Cortex of kidney (tissue), 1 donor: ENCODE measurements around the gene MRPL41.
"Not testable (repeated sequence)": the region's sequence is repeated elsewhere in the genome, so short reads cannot be mapped to it uniquely, and the experiment has no call there.

Source experiments
- DNase-seq: peaks from one replicate; lab custom pipeline; 2025; lab: John Stamatoyannopoulos, UW

The MRPL41 gene

DNA sequence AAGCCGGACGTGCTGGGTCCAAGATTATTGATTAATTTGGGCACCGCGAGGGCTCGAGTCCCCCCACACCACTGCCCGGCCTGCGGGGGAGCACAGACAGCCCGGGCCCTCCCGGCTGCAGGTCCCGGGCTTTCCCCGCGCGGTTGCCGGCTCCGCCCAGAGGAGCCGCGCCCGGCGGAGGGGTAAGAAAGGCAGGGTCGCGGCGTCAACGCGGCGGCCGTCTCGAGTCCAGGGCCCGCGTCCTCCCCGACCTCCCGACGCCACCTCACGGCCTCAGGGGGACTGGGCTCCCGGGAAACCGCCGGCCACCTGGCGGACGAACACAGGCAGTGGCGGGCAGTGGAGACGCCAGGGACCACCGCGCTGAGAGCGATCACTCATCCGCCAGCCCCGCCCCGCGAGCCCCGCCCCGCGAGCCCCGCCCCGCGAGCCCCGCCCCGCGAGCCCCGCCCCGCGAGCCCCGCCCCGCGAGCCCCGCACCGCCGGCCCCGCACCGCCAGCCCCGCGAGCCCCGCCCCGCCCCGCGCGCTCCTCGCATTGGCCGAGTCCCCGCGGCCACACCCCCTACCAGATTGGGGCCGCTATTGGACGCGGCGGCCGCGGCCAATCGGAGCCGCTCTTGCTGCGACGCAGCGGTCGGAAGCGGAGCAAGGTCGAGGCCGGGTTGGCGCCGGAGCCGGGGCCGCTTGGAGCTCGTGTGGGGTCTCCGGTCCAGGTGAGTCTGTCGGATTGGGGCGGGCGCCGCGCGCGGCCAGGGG is at the start of gene MRPL41:
Gene MRPL41 (plus strand): TSS at position 616 of the 758 bp plus-strand sequence. CDS start 203 bp downstream, outside the sequence.
- DNase-seq, result peak; percentile 63

DNA sequence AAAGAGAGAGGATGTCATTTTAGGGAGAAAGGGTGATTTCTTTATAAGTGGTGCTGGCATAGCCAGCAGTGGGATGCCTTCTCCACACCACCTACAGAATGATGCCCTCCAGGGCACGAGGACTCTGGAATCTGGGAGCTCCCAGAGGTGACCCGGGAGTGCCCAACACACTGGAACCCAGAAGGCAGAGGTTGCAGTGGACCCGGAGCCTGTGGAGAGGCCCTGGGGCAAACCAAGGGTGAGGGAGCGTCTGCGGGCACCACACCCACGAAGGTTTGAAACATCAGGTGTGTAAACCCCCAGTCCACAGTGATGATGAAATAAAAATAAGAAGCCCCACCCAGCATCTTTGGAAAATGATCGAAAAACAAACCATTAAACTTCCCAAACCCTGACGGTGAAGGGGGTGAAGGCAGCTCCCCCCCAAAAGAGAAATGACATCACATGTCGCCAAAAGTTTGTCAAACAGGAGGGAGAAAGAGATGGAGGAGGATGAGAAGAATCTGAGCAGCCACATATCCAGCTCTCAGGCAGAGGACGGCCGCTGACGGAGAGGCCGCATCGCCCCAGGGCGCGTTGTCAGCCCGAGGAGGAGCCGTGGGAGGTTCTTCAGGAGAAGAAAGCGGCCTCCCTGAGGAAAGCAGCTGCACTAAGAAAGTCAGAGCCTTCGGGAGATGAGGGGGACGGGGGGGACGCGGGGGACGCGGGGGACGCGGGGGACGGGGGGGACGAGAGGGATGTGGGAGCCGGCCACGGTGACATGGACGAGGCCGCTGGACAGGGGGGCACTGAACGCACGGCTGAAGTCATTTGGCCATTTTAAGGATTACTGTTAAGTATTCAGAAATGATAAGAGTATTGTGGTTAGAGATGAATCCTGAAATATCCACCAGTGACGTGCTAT is 49.4 kb upstream of the MRPL41 start:
- DNase-seq, result no peak

DNA sequence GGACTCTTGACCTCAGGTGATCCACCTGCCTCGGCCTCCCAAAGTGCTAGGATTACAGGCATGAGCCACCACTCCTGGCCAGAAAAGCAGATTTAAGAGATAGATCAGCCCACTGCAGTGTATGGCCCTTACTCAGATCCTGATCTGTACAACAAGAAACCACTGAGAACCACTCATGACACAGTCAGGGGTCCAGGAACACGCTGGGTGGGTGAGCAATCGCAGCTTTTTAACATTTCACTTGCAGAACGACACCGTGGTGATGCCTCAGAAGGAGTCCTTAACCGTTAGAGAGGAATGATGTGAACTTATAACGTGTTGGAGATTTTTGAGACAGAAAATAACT is 47.3 kb upstream of the MRPL41 start:
- no peak for DNase-seq

DNA sequence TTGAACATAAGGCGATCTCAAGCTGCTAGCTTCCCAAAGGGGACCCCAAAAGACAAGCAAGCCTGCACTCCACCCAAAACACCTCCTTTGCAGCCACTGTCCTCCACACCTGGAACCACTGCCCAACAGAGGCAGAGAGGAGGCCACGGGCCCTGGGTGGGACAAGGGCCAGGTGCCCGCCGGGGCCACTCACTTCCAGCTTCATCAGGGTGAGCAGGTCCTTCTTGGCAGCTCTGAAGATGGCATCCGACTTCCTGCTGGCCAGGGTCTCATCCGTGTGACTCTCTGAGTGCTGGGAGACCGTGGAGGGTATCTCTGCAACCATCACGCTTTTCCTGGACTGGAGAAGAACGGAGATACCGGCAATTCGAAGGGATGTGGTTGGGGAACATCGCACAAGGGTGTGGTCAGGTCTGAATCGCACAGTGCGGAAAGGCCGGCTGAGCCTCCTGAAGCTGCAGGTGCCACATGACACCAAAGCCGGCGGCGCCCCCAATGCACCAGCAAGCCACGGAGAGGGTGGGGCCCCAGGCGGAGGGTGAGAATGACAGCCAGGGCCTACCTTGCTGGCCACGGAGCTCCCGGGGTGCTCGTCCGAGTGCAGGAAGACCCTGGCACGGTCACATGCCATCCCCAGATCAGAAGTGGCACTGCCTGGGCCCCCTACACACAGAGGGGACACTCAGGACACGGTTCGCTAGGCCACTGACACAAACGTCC is 46.1 kb upstream of the MRPL41 start:
- no peak for DNase-seq

DNA sequence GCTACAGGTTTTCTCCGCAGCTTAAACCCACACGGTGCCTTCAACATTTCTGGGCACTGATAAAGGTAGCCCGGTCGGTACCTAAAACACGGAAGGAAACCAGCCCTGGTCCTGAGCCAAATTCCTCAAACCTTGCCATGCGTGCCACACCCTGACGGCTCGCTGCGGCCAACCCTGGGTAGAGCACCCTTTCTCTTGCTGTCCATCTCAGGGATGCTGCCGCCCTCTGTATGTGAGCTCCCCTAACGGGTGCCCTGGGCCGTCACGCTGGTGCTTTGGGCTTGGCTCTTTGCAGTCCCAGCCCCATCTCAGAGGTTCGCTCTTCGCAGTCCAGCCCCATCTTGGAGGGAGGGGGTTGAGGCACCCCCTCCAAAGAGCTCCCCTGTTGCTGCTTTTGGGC is 45.4 kb upstream of the MRPL41 start:
- no peak for DNase-seq

DNA sequence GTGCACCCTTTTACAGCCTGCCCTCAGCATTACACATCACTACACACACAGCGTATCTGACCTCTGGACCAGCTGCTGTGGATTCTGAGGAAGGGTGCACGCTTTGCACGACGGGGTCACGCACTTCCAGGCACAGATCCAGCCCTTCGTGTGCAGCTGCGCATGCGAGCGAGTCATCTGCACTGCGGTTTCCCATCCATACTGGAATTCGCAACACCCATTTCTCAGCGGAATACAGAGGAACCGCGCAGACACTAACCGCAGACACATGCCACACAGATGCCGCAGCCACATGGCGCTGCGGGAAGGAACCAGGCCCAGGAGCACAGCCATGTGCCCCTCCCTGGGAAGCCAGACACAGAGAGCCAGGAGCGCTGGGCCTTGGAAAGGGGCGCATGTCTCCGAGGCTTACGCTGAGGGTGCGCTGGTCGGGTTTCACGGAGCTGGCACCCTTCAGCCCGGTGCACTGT is 44.9 kb upstream of the MRPL41 start:
- DNase-seq, result no peak

DNA sequence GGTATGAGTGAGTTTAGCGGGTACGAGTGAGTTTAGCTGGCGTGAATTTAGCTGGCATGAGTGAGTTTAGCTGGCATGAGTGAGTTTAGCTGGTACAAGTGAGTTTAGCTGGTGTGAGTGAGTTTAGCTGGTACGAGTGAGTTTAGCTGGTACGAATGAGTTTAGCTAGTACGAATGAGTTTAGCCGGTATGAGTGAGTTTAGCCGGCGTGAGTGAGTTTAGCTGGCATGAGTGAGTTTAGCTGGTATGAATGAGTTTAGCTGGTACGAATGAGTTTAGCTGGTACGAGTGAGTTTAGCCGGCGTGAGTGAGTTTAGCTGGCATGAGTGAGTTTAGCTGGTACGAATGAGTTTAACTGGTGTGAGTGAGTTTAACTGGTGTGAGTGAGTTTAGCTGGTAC is 42.5 kb upstream of the MRPL41 start:
- DNase-seq, result no peak

DNA sequence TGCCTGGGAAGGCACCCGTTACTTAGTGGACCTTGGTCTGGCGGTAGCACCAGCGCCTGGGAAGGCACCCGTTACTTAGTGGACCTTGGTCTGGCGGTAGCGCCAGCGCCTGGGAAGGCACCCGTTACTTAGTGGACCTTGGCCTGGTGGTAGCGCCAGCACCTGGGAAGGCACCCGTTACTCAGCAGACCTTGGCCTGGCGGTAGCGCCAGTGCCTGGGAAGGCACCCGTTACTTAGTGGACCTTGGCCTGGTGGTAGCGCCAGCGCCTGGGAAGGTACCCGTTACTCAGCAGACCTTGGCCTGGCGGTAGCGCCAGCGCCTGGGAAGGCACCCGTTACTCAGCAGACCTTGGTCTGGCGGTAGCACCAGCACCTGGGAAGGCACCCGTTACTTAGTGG is 40.6 kb upstream of the MRPL41 start:
- DNase-seq, result not testable (repeated sequence)

DNA sequence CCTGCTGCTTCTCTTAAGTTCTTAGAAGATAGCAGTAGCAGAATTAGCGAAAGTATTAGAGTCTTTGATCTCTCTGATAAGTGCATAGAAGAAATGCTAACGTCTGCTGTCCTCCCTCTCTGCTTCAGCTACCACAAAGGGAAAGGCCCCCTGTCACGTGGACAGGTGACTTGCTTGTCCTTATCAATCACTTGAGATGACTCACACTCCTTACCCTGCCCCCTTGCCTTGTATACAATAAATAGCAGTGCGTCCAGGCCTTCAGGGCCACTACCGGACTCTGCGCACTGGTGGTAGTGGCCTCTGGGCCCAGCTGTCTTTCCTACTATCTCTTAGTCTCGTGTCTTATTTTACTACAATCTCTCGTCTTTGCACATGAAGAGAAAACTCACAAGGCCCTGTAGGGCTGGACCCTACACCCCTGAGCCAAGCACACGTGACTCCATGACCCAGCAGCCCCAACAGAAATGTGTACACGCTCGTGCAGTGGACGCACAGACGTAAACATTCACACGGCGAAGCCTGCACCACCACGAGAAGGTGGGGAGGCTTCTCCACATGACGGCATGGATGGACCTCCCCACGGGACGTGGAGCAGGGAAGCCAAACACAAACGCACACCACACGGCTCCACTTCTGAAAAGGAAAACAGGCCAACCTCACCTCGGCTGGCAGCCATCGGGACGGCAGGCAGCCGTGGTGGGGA is 39.8 kb upstream of the MRPL41 start:
- no peak for DNase-seq

DNA sequence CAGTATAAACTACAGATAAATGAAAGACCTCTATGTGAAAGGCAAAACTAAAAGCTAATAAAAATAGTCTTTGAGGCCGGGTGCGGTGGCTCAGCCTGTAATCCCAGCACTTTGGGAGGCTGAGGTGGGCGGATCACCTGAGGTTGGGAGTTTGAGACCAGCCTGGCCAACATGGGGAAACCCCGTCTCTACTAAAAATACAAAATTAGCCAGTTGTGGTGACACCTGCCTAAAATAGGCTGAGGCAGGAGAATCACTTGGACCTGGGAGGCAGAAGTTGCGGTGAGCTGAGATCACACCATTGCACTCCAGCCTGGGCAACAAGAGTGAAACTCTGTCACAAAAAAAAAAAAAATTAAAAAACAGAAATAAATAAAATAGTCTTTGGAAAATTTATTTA is 38.5 kb upstream of the MRPL41 start:
- DNase-seq, result not testable (repeated sequence)

DNA sequence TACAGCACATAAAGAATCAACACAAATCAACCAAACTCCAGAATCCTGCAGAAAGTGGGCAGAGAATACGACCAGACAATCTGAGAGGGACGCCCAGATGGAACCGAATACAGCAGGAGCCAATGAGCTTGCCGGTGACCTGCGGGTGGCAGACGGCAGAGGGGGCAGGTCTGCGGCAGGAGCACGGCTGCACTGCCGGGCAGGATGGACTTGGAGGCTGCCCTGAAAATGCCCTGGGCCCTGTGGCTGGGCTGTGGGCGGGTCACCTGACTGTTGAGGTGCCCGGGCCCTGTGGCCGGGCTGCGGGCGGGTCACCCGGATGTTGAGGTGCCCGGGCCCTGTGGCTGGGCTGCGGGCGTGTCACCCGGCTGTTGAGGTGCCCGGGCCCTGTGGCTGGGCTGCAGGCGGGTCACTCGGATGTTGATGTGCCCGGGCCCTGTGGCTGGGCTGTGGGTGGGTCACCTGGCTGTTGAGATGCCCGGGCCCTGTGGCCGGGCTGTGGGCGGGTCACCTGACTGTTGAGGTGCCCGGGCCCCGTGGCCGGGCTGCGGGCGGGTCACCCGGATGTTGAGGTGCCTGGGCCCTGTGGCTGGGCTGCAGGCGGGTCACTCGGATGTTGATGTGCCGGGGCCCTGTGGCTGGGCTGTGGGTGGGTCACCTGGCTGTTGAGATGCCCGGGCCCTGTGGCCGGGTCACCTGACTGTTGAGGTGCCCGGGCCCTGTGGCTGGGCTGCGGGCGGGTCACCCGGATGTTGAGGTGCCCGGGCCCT is 37.7 kb upstream of the MRPL41 start:
- DNase-seq, result not testable (repeated sequence)

DNA sequence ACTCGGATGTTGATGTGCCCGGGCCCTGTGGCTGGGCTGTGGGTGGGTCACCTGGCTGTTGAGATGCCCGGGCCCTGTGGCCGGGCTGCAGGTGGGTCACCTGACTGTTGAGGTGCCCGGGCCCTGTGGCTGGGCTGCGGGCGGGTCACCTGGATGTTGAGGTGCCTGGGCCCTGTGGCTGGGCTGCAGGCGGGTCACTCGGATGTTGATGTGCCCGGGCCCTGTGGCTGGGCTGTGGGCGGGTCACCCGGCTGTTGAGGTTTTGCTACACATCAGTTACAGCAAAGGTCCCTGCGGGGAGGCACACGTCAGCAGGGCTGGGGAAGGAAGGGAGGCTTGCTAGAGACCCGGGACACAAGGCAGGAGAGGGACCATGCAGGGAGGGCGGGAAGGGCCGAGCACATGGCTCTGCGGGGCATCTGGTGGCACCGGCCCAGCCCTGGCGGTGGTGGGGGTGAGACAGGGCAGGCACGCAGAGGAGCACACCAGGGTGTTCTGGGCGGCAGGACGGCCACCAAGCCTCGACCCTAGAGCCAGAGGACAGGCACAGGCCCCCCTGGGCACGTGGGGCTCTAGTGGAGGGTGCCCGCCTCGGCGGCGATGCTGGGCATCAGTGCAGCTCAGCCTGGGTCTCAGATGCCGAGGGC is 36.9 kb upstream of the MRPL41 start:
- DNase-seq, result no peak

DNA sequence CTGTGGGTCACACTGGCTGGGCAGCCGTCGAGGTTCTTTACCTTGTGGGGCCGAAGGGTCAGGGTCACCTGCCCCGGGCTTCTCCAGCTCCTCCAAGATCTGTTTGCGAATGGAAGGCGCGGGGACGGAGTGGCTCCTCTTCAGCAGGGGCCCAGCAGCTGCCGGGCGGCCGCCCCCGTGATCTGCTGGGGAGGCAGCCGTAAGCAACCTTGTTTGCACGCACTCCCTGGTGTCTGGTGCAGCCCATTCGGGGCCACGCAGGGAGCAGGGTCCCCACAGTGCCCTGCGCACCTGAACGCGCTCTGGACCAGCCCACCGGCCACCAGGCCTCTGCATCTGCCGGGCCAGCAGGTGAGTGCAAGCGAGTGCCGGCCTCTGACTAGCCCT is 36.3 kb upstream of the MRPL41 start:
- no peak for DNase-seq

DNA sequence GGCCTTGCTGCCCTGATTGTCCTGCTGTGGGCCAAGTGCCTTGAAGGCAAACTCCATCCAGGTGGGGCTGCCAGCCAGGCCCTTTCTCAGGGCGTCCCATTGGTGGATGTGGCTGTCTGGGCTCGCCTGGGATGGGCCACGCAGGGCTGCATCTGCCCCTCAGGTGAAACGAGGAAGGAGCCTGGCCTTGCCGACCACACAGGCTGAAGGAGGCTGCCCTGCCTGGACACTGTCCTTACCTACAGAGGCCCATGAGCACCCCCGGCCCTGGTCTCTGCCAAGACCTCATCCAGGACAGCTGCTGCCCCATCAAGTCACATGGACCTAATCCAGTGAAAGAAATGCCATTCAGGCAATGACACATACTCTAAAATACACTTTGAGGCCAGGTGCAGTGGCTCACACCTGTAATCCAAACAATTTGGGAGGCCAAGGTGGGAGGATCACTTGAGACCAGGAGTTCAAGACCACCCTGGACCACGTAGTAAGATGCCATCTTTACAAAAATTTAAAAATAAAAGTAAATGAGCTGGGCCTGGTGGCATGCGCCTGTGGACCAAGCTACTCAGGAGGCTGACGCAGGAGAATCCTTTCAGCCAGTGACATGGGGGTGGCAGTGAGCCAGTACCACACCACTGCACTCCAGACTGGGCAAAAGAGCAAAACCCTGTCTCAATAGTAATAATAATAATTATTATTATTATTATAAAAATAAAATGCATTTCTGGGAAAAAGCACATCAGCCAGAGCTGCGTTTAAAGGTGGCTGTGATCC is 35.3 kb upstream of the MRPL41 start:
- DNase-seq, result no peak

DNA sequence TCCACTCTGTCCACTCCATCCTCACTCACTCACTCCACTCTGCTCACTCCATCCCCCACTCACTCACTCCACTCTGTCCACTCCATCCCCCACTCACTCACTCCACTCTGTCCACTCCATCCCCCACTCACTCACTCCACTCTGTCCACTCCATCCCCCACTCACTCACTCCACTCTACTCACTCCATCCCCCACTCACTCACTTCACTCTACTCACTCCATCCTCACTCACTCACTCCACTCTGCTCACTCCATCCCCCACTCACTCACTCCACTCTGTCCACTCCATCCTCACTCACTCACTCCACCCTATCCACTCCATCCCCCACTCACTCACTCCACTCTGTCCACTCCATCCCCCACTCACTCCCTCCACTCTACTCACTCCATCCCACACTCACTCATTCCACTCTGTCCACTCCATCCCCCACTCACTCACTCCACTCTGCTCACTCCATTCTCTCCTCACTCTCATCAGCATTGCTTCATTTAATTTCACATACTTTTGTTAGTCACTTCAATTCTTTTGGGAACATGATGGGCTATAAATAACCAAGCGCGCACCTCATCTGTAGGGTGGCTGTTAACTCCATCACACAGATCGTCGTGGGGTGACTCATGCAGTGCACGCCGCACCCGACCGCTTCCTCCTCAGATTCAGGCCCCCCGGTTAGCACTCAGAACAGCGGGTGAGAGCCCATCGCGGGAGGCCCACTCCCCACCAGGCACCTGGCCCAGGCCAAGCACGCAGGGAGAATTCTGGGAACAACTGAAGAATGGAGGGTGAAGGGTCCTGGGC is 32.8 kb upstream of the MRPL41 start:
- DNase-seq, result not testable (repeated sequence)

DNA sequence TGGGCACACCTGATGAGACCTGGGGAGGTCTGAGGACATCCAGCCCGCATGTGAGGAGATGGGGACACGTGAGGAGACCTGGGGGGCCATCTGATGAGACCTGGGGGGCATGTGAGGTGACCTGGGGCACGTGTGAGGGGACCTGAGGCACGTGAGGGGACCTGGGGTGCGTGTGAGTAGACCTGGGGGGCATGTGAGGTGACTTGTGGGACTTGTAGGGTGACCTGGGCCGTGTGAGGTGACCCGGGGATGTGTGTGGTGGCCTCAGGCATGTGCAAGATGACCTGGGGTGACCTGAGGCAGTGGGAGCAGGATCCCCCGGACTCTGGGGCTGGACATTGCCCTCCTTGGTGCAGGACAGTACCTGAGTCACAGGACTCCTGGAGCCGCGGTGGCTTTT is 32.1 kb upstream of the MRPL41 start:
- no peak for DNase-seq

DNA sequence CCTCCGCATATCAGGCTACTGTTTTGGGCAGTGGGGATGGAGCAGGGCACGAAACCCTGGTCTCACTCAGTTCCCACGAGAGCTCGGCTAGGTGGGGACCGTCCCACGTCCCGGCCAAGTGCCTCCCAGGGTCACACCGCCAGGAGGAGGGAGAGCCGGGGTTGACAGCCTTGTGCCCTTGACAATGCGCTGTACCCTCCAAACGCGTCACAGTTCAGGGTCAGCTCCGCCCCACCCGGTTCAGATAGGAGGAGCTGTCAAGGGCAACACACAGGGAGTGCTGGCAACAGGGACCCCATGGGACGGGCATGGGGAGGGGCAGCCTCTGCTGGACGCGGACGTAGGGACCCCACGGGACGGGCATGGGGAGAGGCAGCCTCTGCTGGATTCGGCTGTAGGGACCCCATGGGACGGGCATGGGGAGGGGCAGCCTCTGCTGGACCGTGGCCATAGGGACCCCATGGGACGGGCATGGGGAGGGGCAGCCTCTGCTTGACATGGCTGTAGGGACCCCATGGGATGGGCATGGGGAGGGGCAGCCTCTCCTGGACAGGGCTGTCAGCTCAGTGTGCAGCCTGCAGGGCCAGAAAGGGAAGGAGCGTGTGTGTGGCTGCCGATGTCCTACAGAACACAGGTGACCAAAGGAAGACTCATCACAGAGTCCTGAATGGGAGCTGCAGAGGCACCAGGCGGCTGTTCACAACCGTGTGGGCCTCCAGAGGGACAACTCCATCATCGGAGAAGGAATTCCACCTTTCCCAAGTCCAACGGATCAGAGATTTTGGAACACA is 30.9 kb upstream of the MRPL41 start:
- no peak for DNase-seq

DNA sequence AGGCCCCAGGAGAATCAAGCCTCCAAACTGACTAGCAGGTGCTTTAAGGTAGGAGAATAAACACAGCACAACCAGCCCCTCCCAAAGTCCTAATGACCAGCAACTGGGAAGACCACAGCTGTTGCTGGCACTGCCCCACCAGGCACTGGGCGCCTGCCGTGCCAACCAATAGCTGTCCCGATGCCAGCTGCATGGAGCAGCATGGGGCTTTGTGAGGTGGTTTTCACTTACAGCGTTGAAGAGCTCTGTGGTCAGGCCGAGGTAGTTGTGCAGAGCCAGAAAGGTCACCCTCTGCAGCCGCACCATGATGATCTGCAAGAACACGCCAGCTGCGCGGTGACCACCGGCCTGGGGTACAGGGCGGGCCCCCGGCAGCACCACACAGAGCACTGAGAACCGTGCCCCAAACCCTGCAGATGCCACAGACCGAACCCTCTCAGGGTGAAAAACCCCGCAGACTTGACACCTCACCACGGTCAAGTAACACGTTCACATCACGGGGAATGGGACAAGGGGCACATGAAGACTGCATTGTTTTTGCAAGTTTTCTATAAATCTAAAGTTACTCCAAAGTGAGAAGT is 30.2 kb upstream of the MRPL41 start:
- DNase-seq, result no peak
